K562 (cell line): Measurements from ENCODE around the gene CENPE. TPM values are rescaled to one million over a fixed set of nuclear protein-coding genes. Genes with fewer than 3 reads are reported as not detected.
A peak's percentile ranks its signal among the peaks of the same experiment; 100 is the strongest.

Experiments used
- ATAC-seq: fragments of 200-7000 bp; cut with Tn5 transposase; 3 replicates; pipeline ENCODE4 v1.9.1; 2020; ENCODE audit warnings: moderate library complexity
- BruUV-seq: library from RNA; stranded (reverse); fragments of 400-500 nt; replicated peaks from 2 replicates; lab custom pipeline; 2021; lab: Mats Ljungman, UMichigan
- CTCF ChIA-PET: fragments of 300-600 bp; formaldehyde crosslinking; extraction: SDS; loops from one replicate; lab custom pipeline; 2021; ENCODE audit warnings: low intra/inter-chr PET ratio; lab: Yijun Ruan, JAX
- POLR2A ChIA-PET: fragments of 300-600, 350-650 bp; sonication (Branson Sonifier 250); formaldehyde crosslinking; extraction: SDS; loops from one replicate; lab custom pipeline; 2021; ENCODE audit warnings: antibody characterized with exemption, inconsistent platforms; lab: Yijun Ruan, JAX
- DNase-seq, 4 experiments: peaks; one replicate each; pipeline versions ENCODE4 v3.0.0 to v3.0.0-alpha.2; 2011 to 2018; ENCODE audit warnings: low spot score in 3 of 4, mixed read lengths in 3 of 4; ENCODE audit errors: extremely low read depth in 1 of 4
- FAIRE-seq: peaks from 2 replicates; lab custom pipeline; 2011; peaks lifted over from hg19 to GRCh38; lab: Jason Lieb, UNC
- H2AFZ ChIP-seq: 2 replicates; pipeline ENCODE4 v1.6.0; 2011; ENCODE audit warnings: low read depth, low read length, control low read depth, inconsistent platforms
- H3K27ac ChIP-seq: fragments of 200-600 bp; 3 replicates; pipeline ENCODE4 v1.8.0; 2011; ENCODE audit warnings: low read depth, mild to moderate bottlenecking, control low read depth, inconsistent platforms, low read length, moderate library complexity, mixed read lengths; ENCODE audit errors: extremely low read depth
- H3K27me3 ChIP-seq, 2 experiments: fragments of 300-600 bp in 1 of 2; 2 replicates in 1 of 2; 3 replicates in 1 of 2; pipeline versions ENCODE4 v1.6.0 to v1.8.0; 2011; ENCODE audit warnings: inconsistent platforms in 2 of 2, low read length in 2 of 2, mild to moderate bottlenecking in 1 of 2, mixed read lengths in 1 of 2, moderate library complexity in 1 of 2; ENCODE audit not compliant: control insufficient read depth in 2 of 2, insufficient read depth in 2 of 2
- H3K36me3 ChIP-seq: fragments of 300-600 bp; 3 replicates; pipeline ENCODE4 v1.8.0; 2011; ENCODE audit warnings: mild to moderate bottlenecking, low read length, inconsistent platforms; ENCODE audit not compliant: control insufficient read depth, insufficient read depth
- H3K4me1 ChIP-seq, 2 experiments: fragments of 200-600 bp in 1 of 2; replicated peaks in 1 of 2; 2 replicates in 1 of 2; 3 replicates in 1 of 2; pipeline versions ENCODE4 v1.5.1 to v1.8.0; 2011; ENCODE audit warnings: inconsistent platforms in 2 of 2, low read length in 2 of 2, mild to moderate bottlenecking in 1 of 2, mixed read lengths in 1 of 2, moderate library complexity in 1 of 2; ENCODE audit not compliant: control insufficient read depth in 2 of 2, insufficient read depth in 2 of 2
- H3K4me2 ChIP-seq: 2 replicates; pipeline ENCODE4 v1.6.1; 2011; ENCODE audit warnings: low read length, control low read depth, inconsistent platforms, mixed read lengths; ENCODE audit not compliant: insufficient read depth
- H3K4me3 ChIP-seq: fragments of 200-600 bp; sonication (generic), shearing (Covaris generic); 2 replicates; pipeline ENCODE4 v1.5.1; 2016; ENCODE audit warnings: control low read depth, inconsistent platforms
- H3K79me2 ChIP-seq: fragments of 200-600 bp; 3 replicates; pipeline ENCODE4 v1.8.0; 2011; ENCODE audit warnings: low read length, inconsistent platforms; ENCODE audit not compliant: control insufficient read depth, insufficient read depth
- H3K9ac ChIP-seq, 2 experiments: 2 replicates each; pipeline versions ENCODE4 v1.6.0 to v1.6.1; 2011; ENCODE audit warnings: low read depth in 2 of 2, low read length in 2 of 2, control low read depth in 1 of 2, inconsistent platforms in 1 of 2, mild to moderate bottlenecking in 1 of 2, mixed read lengths in 1 of 2; ENCODE audit not compliant: insufficient read depth in 1 of 2
- H3K9me1 ChIP-seq: one replicate; pipeline ENCODE4 v1.6.0; 2011; ENCODE audit warnings: inconsistent platforms, mild to moderate bottlenecking, low read length, moderate library complexity; ENCODE audit not compliant: control insufficient read depth, insufficient read depth
- H3K9me3 ChIP-seq: replicated peaks from 2 replicates; pipeline ENCODE4 v1.5.1; 2011; ENCODE audit warnings: low read depth, low read length, inconsistent platforms; ENCODE audit not compliant: control insufficient read depth, insufficient read depth
- H4K20me1 ChIP-seq: replicated peaks from 2 replicates; pipeline ENCODE4 v1.6.1; 2011; ENCODE audit warnings: low read length, inconsistent platforms, mixed read lengths; ENCODE audit not compliant: control insufficient read depth, insufficient read depth
- ADNP ChIP-seq: fragments of 200-800 bp; sonication (Bioruptor generic); IDR thresholded peaks from 2 replicates; pipeline ENCODE4 v1.6.1; 2016; ENCODE audit warnings: missing genetic modification characterization, missing compliant biosample characterization
- ARID2 ChIP-seq: fragments of 450-650 bp; IDR thresholded peaks from 2 replicates; pipeline ENCODE4 v1.6.1; 2017; ENCODE audit warnings: antibody characterized with exemption, mild to moderate bottlenecking
- CTCF ChIP-seq, 3 experiments: IDR thresholded peaks in 2 of 3; conservative IDR thresholded peaks in 1 of 3; 2 replicates each; pipeline ENCODE4 v1.5.1; 2011 to 2012; ENCODE audit warnings: low read length in 3 of 3, mild to moderate bottlenecking in 3 of 3, control low read depth in 2 of 3, improper control_type of control experiment in 1 of 3, inconsistent platforms in 1 of 3, low read depth in 1 of 3, mixed read lengths in 1 of 3, moderate library complexity in 1 of 3; ENCODE audit not compliant: insufficient read depth in 2 of 3
- DEAF1 ChIP-seq: fragments of 450-650 bp; formaldehyde crosslinking; IDR thresholded peaks from 2 replicates; pipeline ENCODE4 v1.4.0; 2020; ENCODE audit warnings: mild to moderate bottlenecking, moderate library complexity
- EP300 ChIP-seq: IDR thresholded peaks from 2 replicates; pipeline ENCODE4 v1.6.1; 2012; ENCODE audit warnings: low read length, improper control_type of control experiment
- KDM2B ChIP-seq: fragments of 250-450 bp; sonication (Bioruptor Pico); IDR thresholded peaks from 2 replicates; pipeline ENCODE4 v1.8.0; 2021; ENCODE audit warnings: mild to moderate bottlenecking, moderate library complexity
- POLR2B ChIP-seq: fragments of 450-650 bp; IDR thresholded peaks from 2 replicates; pipeline ENCODE4 v1.6.1; 2018; ENCODE audit warnings: low read depth; ENCODE audit not compliant: partially characterized antibody
- POLR3G ChIP-seq: IDR thresholded peaks from 2 replicates; pipeline ENCODE4 v1.6.1; 2011; ENCODE audit not compliant: insufficient read length, insufficient replicate concordance; ENCODE audit errors: extremely low read depth
- RAD21 ChIP-seq, 2 experiments: fragments of 250-450 bp in 1 of 2; fragments of 450-650 bp in 1 of 2; sonication (Bioruptor Pico) in 1 of 2; formaldehyde crosslinking in 1 of 2; IDR thresholded peaks in 1 of 2; conservative IDR thresholded peaks in 1 of 2; 2 replicates each; pipeline versions ENCODE4 v1.4.0 to v1.8.0; 2020 to 2022; ENCODE audit warnings: mild to moderate bottlenecking in 2 of 2, moderate library complexity in 1 of 2
- SMC3 ChIP-seq: conservative IDR thresholded peaks from 2 replicates; pipeline ENCODE4 v1.6.1; 2011; ENCODE audit warnings: low read depth, low read length, improper control_type of control experiment; ENCODE audit not compliant: insufficient read depth
- SRF ChIP-seq, 2 experiments: fragments of 250-450, 450-650 bp in 1 of 2; sonication (Bioruptor Pico) in 1 of 2; sonication (generic) in 1 of 2; formaldehyde crosslinking; IDR thresholded peaks; 2 replicates each; pipeline versions ENCODE4 v1.5.0 to v1.5.1; 2020 to 2022; ENCODE audit warnings: mild to moderate bottlenecking in 1 of 2, missing genetic modification reagents in 1 of 2
- XRCC4 ChIP-seq: IDR thresholded peaks from one replicate; pipeline ENCODE4 v1.6.1; 2011; ENCODE audit not compliant: insufficient read depth, insufficient read length; ENCODE audit errors: extremely low read depth
- ZBTB34 ChIP-seq: fragments of 250-450 bp; sonication (Bioruptor Pico); IDR thresholded peaks from 2 replicates; pipeline ENCODE4 v1.8.0; 2021; ENCODE audit warnings: mild to moderate bottlenecking, moderate library complexity
- ZBTB7A ChIP-seq: IDR thresholded peaks from 2 replicates; pipeline ENCODE4 v1.6.1; 2011; ENCODE audit warnings: low read depth, mild to moderate bottlenecking, low read length, moderate library complexity, borderline replicate concordance; ENCODE audit not compliant: control insufficient read depth
- ZNF232 ChIP-seq: sonication (generic); formaldehyde crosslinking; IDR thresholded peaks from 2 replicates; pipeline ENCODE4 v1.8.0; 2022; ENCODE audit warnings: mild to moderate bottlenecking, missing genetic modification reagents
- ZNF436 ChIP-seq: fragments of 250-450, 450-650 bp; sonication (Bioruptor Pico); formaldehyde crosslinking; IDR thresholded peaks from 2 replicates; pipeline ENCODE4 v1.7.0; 2020; ENCODE audit warnings: mild to moderate bottlenecking
- ZNF551 ChIP-seq: fragments of 250-450 bp; sonication (Bioruptor Pico); IDR thresholded peaks from 2 replicates; pipeline ENCODE4 v1.5.0; 2021; ENCODE audit warnings: mild to moderate bottlenecking, moderate library complexity
- WGBS: fragments of 100-300 bp; shearing (Covaris generic); methylation state at CpG from one replicate; pipeline ENCODE4 v1.1.6; 2016; ENCODE audit warnings: low coverage, mixed read lengths; ENCODE audit not compliant: insufficient coverage; ENCODE audit errors: missing lambda C conversion rate; 5-methylcytosine and 5-hydroxymethylcytosine counted together
- in situ Hi-C: fragments of 300-500 bp; cut with MboI; formaldehyde crosslinking; loops from 4 replicates; pipeline ENCODE4 v1.15.0; 2018; ENCODE audit warnings: inconsistent platforms, mixed read lengths
- intact Hi-C: fragments of 100-400 bp; cut with micrococcal nuclease; formaldehyde crosslinking; loops from 2 replicates; pipeline ENCODE4 v1.14.2; 2022
- polyA plus RNA-seq, 8 experiments: library from polyadenylated mRNA; depleted of rRNA in 4 of 8; stranded (reverse) in 5 of 8; unstranded in 3 of 8; fragments of >200 nt; fragmentation: Nextera tagmentation in 2 of 8; fragmentation: Illumina TruSeq in 1 of 8; extraction: Ambion mirVana in 2 of 8; extraction: Trizol in 1 of 8; gene quantifications; 2 replicates each; pipeline versions ENCODE4 v1.2.1 to v1.2.3, GENCODE V29; 2011 to 2014; ENCODE audit warnings: inconsistent platforms in 1 of 8, missing spikeins in 1 of 8
- total RNA-seq, 7 experiments: library from RNA; depleted of rRNA in 6 of 7; stranded (reverse); fragments of >200 nt in 6 of 7; fragmentation: Illumina TruSeq in 2 of 7; extraction: Trizol in 2 of 7; gene quantifications; 2 replicates each; pipeline versions ENCODE4 v1.2.1 to v1.2.3, GENCODE V29; 2011 to 2021; ENCODE audit warnings: low replicate concordance in 1 of 7

The CENPE gene
- total and polyA plus RNA-seq, 9 of the 15 experiments (the other 6 are each of a cell fraction or from before 2014, with no cell fraction given): 9.9 to 53.2 (median 27.4) TPM

GRCh38 chr4:103091601-103092223 is 106.4 kb downstream of the CENPE start:
- Histone ChIP-seq H3K9me1 (no peaks in the 10 kb centered on the region), H3K27me3 (no peaks in the 10 kb centered on the region), H4K20me1 (no peaks in the 10 kb centered on the region), H3K4me2 (no peak overlapping the region), H2AFZ (no peak overlapping the region), H3K79me2 (no peaks in the 10 kb centered on the region), H3K9ac (no peak overlapping the region), H3K4me3 (no peak overlapping the region), H3K36me3 (no peaks in the 10 kb centered on the region), H3K9me3 (no peaks in the 10 kb centered on the region), H3K4me1 (no peaks in the 10 kb centered on the region), H3K27ac (no peak overlapping the region)
- intact Hi-C loops (loop anchor here (1.0 to 10.0 kb wide), 7 partner anchors 45 to 837 kb away; partner anchors contain the start of genes CISD2 and SLC39A8), in situ Hi-C loops (no loop called here)
- 4% methylated on average over 3 of the region's 3 CpGs for WGBS
- ChIA-PET CTCF (interaction anchor here (0.7 to 1.7 kb wide), 5 partner anchors 45 to 746 kb away, joined by 3 to 12 read pairs (median 7); no protein-coding TSS in a partner anchor), POLR2A (interaction anchor here (0.6 kb wide), 1 partner anchor 493 kb away, joined by 5 read pairs; no protein-coding TSS in a partner anchor)
- DNase-seq (peak; percentile 19 to 72 (median 24)), FAIRE-seq (peak; percentile 88), ATAC-seq (peak; percentile 76)
- BruUV-seq: no TSS peak
- TF ChIP-seq ZBTB7A (no peak), ARID2 (0 out of 2 replicates have a peak, but pooled peaks have one; percentile 12), RAD21 (CRISPR knock-in tag; conservative IDR thresholded peaks at IDR 0.05 in 1 of 2, IDR thresholded peaks at IDR 0.05 in 1 of 2) (peak; percentile 70 to 74), SMC3 (peak; percentile 69; the same call in 1 of the 2 replicates), POLR3G (no peak), KDM2B (no peak), ADNP (no peak), EP300 (no peak), POLR2B (no peak), DEAF1 (CRISPR knock-in tag) (peak; percentile 65), ZBTB34 (CRISPR knock-in tag) (no peak), SRF (CRISPR knock-in tag; IDR thresholded peaks at IDR 0.05) (no peak), ZNF436 (no peak), XRCC4 (no peak), ZNF232 (CRISPR knock-in tag) (no peak), CTCF (IDR thresholded peaks at IDR 0.05 in 2 of 3, conservative IDR thresholded peaks at IDR 0.05 in 1 of 3; ENCODE audit: insufficient read depth in 2 of 3, low read depth in 1 of 3, low read length in 3 of 3) (peak; percentile 62 to 89 (median 71)), ZNF551 (CRISPR knock-in tag) (no peak)
